Lower leg skin (tissue), 3 donors: ENCODE measurements around the gene PLS1.

ENCODE experiments used
- POLR2A ChIP-seq, 2 donors: fragments of 450-650 bp; IDR thresholded peaks; one replicate each; pipeline ENCODE4 v1.6.1; 2016 to 2017; ENCODE audit warnings: antibody characterized with exemption in 2 of 2, mild to moderate bottlenecking in 1 of 2, moderate library complexity in 1 of 2
- TF ChIP-seq, protein P1 (sequence below), 3 donors: fragments of 450-650 bp; IDR thresholded peaks; one replicate each; pipeline ENCODE4 v1.5.1; 2016; ENCODE audit warnings: antibody characterized with exemption in 3 of 3, mild to moderate bottlenecking in 3 of 3, moderate library complexity in 2 of 3

DNA sequence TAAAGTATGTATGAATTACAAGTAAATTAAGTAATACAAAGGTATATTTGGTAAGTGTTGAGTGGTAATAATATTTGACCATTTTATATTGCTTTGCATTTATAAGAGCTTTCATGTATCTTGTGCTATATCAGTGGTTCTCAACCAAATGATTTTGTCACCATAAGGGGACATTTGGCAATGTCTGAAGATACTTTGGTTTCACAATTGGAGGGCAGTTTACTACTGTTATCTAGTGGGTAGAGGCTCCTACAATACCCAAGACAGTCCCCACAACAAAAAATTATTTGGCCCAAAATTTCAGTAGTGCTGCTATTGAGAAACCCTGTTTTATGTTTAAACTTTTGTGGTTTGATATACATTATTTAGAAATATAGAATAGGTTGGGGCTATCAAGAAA lies 142.2 kb downstream of the PLS1 start:
- TF ChIP-seq, protein P1, sequence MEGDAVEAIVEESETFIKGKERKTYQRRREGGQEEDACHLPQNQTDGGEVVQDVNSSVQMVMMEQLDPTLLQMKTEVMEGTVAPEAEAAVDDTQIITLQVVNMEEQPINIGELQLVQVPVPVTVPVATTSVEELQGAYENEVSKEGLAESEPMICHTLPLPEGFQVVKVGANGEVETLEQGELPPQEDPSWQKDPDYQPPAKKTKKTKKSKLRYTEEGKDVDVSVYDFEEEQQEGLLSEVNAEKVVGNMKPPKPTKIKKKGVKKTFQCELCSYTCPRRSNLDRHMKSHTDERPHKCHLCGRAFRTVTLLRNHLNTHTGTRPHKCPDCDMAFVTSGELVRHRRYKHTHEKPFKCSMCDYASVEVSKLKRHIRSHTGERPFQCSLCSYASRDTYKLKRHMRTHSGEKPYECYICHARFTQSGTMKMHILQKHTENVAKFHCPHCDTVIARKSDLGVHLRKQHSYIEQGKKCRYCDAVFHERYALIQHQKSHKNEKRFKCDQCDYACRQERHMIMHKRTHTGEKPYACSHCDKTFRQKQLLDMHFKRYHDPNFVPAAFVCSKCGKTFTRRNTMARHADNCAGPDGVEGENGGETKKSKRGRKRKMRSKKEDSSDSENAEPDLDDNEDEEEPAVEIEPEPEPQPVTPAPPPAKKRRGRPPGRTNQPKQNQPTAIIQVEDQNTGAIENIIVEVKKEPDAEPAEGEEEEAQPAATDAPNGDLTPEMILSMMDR (IDR thresholded peaks at IDR 0.05): no peak
- no peak for TF ChIP-seq POLR2A (IDR thresholded peaks at IDR 0.05)
